Panc1 (cell line): ENCODE measurements around the gene LRRC37B.
A peak's percentile ranks its signal among the peaks of the same experiment; 100 is the strongest.

Experiments used
- POLR2AphosphoS5 ChIP-seq: IDR thresholded peaks from 2 replicates; pipeline ENCODE4 v1.6.1; 2012; ENCODE audit warnings: mild to moderate bottlenecking, low read depth, low read length, moderate library complexity
- TCF7L2 ChIP-seq: IDR thresholded peaks from 2 replicates; pipeline ENCODE4 v1.6.1; 2011; ENCODE audit warnings: mild to moderate bottlenecking, low read depth, low read length, inconsistent platforms
- TF ChIP-seq, protein P1 (sequence below): fragments of 450-650 bp; IDR thresholded peaks from 2 replicates; pipeline ENCODE4 v1.5.1; 2017; ENCODE audit warnings: mild to moderate bottlenecking

DNA sequence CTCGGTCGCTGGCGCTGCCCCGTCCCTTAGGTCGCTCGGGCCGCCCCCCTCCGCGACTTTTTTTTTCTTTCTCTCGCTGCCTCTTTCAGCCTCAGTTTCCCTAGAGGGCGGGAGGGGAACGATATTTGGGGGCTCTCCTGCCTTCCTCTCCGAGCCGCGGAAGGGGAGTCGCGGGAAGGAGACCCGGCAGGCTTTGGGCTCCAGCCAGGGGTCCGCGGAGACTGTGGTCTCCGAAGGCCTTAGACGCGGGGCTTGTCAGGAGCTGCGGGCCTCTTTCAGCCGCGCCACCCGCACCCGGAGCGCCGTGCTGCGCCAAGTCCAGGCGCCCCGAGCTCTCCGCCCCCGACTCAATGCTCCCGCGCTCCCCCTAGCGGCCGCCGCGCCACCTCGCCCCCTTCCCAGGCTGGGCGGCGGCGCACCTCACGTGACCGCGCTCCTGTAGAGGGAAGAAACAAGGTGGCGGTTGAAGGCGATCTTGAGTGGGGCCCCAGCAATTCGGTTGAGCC lies at the start of gene LRRC37B:
- TF ChIP-seq TCF7L2 (no peak), POLR2AphosphoS5 (peak; percentile 21; the same call in 1 of the 2 replicates)
- TF ChIP-seq, protein P1, sequence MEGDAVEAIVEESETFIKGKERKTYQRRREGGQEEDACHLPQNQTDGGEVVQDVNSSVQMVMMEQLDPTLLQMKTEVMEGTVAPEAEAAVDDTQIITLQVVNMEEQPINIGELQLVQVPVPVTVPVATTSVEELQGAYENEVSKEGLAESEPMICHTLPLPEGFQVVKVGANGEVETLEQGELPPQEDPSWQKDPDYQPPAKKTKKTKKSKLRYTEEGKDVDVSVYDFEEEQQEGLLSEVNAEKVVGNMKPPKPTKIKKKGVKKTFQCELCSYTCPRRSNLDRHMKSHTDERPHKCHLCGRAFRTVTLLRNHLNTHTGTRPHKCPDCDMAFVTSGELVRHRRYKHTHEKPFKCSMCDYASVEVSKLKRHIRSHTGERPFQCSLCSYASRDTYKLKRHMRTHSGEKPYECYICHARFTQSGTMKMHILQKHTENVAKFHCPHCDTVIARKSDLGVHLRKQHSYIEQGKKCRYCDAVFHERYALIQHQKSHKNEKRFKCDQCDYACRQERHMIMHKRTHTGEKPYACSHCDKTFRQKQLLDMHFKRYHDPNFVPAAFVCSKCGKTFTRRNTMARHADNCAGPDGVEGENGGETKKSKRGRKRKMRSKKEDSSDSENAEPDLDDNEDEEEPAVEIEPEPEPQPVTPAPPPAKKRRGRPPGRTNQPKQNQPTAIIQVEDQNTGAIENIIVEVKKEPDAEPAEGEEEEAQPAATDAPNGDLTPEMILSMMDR = peak; percentile 98
